NCI-H2196 (cell line): ENCODE results near the gene BPTF.
"Not testable (repeated sequence)": the region's sequence is repeated elsewhere in the genome, so short reads cannot be mapped to it uniquely, and the experiment has no call there.

ENCODE experiments used
- DNase-seq: peaks from one replicate; lab custom pipeline; 2025; ENCODE audit not compliant: unreplicated experiment; lab: John Stamatoyannopoulos, UW

The BPTF gene

GRCh38 chr17:67963145-67963572 lies 137.9 kb downstream of the BPTF start:
- peak; percentile 78 for DNase-seq

GRCh38 chr17:67970783-67971182 lies 145.5 kb downstream of the BPTF start:
- DNase-seq = no peak

GRCh38 chr17:67974185-67974584 lies 148.9 kb downstream of the BPTF start:
- no peak for DNase-seq

DNA sequence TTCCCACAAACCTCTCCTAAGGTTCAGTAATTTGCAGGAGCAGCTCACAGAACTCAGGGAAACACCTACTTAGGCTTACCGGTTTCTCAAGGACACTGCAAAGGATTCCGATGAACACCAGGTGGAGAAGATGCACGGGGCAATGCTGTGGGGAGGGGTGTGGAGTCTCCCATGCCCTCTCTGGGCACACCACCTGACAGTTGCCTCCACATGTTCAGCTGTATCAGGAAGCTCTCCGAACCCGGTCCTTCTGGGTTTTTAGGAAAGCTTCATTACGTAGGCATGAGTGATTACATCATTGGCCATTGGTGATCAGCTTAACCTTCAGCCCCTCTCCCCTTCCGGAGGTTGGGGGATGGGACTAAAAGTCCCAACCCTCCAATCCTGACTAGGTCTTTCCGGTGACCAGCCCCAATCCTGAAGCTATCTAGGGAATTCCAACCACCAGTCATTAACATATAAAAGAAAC lies 149.3 kb downstream of the BPTF start:
- no peak for DNase-seq

DNA sequence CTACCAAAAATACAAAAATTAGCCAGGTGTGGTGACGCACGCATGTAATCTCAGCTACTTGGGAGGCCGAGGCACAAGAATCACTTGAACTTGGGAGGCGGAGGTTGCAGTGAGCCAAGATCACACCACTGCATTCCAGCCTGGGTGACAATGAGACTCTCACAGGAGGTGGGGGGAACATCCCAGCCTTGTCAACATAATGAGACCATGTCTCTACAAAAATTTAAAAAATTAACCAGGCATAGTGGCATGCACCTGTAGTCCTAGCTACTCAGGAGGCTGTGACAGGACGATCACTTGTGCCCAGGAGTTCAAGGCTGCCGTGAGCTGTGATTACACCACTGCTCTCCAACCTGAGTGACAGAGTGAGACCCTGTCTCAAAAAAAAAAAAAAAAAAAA lies 151.0 kb downstream of the BPTF start:
- DNase-seq = not testable (repeated sequence)

- no peak for DNase-seq
Measured at GRCh38 chr17:67980456-67980855, 155.2 kb downstream of the BPTF start.

GRCh38 chr17:67980883-67981282 lies 155.6 kb downstream of the BPTF start:
- not testable (repeated sequence) for DNase-seq

GRCh38 chr17:67982034-67982640 lies 156.8 kb downstream of the BPTF start:
- DNase-seq = no peak

DNA sequence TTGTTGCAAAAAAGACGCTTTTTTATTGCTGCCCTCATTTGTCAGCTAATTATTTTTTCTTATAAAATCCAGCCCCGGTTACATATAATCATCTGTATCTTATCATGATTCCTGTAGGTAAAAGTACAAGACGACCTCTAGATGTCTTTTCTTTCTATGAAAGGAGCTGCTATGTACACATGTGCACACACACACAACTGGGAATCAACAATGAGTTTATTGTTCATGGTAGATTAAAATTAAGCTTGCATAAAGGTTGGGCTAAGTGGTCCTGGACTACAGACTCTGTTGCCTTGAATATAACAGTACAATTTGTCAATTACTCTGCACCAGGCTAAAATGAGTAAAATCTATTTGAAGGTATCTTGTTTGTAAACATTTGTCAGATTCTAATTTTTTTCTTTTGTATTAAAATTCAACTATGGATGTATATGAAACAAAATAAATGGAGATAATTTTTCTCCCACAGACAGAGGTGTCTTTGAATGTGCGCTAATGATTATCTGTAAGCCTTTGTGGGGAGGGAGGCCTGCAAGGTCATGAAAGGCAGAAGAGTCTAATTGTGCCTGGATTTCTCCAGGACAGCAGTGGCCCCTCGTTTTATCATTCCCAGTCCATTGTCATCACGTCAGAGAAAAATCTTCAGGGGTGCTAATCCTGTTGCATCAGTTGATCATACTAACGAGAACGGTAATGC lies 157.5 kb downstream of the BPTF start:
- no peak for DNase-seq

- DNase-seq = no peak
Measured at GRCh38 chr17:67983383-67983688, 158.0 kb downstream of the BPTF start.

DNA sequence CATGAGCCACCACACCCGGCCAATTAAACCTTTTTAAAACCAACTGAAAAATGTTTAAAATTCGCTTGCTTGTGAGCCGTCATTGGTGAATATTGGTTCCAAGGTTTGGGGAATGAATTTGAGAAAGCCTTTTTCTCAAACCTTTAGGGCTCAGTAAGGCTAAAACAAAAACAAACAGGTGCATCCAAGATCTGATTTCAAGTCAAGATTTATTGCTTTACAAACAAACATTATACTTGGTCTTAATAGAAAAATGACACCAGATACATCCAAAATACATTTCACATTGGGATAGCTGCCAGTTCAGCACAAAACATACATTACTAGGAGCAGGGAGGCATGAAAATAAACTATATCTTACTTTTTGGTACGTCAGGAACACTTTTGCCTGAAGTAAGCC lies 165.6 kb downstream of the BPTF start:
- DNase-seq = no peak

GRCh38 chr17:67992548-67993152 lies 167.3 kb downstream of the BPTF start:
- DNase-seq = no peak

DNA sequence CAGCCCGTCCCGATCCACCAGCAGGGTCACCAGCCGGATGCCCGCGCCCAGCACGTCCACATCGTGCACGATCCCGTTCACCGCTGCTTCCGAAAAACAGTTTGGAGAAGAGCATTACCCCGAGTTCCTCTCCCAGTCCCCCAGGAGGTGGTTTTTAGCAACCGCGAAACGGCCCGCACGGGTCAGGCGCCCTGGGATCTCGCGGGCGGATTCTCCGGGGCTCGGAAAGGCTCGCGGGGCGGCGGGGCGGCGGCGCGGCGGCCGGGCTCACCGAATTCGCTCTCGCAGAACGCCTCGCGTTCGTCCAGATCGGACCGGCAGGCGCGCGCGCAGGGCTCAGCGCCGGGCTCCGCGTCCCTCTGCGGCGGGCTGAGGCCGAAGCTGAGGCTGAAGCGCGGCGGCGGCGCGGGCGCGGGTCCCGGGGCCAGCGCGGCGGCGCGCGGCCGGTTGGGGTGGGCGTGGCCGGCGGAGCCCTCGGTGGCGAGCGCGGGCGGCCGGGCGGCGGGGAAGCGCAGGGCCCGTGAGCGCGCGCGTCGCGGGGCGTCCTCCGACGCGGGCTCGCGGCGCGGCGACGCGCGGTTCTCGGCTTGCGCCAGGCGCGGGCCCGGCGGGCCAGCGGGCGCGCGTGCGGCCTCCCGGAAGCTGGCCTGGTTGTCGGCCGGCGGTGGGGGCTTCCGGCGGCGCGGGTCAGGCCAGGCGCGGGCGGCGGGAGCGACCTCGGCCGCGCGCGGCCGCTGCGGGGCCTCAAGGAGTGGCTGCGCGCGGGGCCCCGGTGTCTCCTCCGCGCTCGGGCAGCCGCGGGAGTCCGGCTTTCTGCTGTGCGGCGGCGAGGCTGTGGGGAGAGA lies 168.1 kb downstream of the BPTF start:
- peak; percentile 95 for DNase-seq

DNA sequence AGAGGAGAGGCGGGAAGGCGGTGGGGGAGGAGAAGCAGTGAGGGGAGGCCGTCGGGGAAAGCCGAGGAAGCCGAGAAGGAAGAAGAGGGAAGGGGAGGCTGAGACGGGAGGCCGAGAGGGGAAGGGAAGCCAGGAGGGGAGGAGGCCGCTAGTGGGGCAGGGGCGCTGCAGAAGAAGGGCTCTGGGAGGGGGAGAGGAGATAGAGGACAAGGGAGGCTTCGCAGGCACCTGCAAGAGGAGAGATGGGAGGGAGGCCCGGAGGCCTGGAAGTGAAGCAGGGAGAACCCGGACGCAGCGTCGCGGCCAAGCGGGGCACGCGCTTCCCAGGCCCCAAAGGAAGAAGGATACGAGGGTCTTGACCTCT lies 168.7 kb downstream of the BPTF start:
- DNase-seq = peak; percentile 41

DNA sequence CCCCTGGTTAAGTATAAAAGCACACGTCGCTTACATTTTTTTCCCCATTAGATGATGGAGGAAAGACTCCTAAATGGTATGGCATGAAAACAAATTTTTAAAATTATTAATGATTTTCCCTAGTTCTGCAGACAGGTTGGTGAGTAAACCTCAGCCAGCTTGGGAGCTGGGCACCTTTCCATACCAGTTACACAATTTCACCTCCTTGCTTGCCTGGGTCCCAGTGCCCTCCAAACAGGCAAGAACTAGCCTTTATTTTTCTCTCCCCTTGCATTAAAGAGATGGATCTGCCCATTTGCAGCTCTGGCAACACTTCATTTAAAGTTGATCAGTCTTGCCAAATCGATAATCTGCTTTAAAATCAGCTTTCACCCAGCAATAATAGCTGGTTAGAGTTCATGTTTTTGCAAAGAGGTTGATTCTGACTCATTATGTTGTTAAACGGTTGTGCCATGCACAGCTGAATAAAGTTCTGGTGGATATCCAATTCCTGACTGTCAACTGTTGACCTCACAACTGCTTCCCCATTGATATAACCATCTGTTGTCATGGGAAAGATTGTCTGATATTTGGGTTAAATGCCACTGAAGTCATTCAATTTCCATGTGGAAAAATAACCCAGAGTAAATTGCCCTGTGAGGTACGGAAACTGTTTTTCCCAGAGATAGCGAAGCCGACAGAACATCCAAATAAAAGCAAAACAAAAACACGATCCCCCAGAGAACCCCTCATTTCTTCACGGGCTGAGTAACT lies 169.7 kb downstream of the BPTF start:
- no peak for DNase-seq

GRCh38 chr17:67995570-67996263 lies 170.4 kb downstream of the BPTF start:
- DNase-seq = no peak

DNA sequence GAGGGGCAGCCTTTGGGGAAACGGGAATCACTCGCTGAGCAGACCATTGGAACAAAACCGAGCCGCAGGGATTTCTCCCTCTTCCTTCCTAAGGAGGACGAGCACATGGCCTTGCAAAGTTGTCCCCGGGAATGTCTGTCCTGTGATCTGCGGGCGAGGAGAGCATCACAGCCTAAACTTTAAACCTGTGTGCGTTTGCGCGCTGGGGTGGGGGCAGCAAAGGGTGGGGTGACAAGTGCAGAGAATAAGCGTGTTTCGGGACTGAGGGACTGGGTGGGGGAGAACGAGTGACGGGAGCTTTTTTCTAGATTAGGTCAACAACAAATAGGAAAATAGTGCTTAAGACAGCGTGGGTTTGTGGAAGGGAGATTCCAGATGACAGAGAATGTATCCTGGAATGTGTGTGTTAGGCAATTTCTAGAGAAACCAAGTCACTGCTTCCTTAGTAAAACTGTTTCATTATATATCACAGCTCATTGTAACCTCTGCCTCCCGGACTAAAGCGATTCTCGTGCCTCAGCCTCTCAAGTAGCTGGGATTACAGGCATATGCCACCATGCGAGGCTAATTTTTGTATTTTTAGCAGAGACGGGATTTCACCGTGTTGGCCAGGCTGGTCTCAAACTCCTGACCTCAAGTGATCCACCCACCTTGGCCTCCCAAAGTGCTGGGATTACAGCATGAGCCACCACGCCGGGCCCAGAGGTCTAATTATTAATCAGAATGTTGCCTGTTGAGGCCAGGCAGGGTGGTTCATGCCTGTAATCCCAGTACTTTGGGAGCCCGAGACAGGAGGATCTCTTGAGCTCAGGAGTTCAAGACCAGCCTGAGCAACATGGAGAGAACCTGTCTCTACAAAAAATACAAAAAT lies 171.2 kb downstream of the BPTF start, which contains the start of gene C17orf58:
TSS of gene C17orf58 (minus strand) at position 169 of the 871 bp plus-strand sequence. CDS start 271 bp downstream, outside the sequence.
- not testable (repeated sequence) for DNase-seq

DNA sequence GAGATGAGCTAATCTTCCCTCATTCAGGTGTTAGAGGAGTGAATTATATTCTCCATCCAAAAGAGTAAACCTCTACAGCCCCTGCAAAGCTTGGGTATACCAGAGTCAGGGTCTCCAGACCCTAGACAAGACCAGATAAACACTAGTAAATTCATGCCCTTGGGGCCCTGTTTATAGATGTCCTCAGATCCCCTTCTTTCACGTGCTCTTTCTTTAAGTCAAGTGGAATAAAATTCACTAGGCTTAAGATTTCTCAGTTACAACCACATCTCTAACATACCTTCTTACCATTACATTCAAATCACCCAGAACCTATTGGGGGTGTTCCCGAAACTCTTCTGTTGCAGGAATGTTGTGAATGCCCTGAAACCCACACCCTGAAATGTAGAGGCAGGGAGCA lies 173.2 kb downstream of the BPTF start:
- no peak for DNase-seq

- no peak for DNase-seq
Measured at GRCh38 chr17:67999291-67999911, 174.1 kb downstream of the BPTF start.
